GM23248 (cell line): Measurements from ENCODE around the gene PLEKHD1.

Experiments
- EZH2 ChIP-seq: fragments of 200-600 bp; sonication (generic); IDR thresholded peaks from 2 replicates; pipeline ENCODE4 v1.6.1; 2018; ENCODE audit warnings: antibody characterized with exemption, mild to moderate bottlenecking; ENCODE audit not compliant: insufficient read depth, poor library complexity, severe bottlenecking
- EZH2phosphoT487 ChIP-seq: fragments of 200-600 bp; sonication (generic); IDR thresholded peaks from 2 replicates; pipeline ENCODE4 v1.6.1; 2018; ENCODE audit warnings: antibody characterized with exemption, moderate library complexity, mild to moderate bottlenecking, low read depth; ENCODE audit not compliant: insufficient read depth

DNA sequence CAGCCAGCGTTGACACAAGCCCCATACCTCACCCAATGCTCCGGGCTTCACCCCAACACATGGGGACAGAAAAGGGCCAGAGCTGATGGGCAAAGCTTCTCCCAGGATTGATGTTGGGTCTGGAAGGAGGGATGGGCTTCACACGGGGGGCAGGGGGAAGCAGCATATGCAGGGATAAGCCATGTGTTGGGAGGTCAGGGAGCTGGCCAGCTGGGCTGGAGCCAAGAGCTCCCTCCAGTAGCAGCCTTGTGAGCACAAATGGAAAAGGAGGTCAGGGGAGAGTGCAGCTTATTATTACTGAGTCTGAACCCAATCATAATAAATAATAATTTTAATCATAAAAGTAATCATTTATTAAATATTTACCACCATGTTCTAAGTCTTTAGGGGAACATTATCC, 9.3 kb downstream of the PLEKHD1 start:
- TF ChIP-seq EZH2 (no peak), EZH2phosphoT487 (no peak)
